H1 (cell line): ENCODE results near the gene ACY1. TPM values are rescaled to one million over a fixed set of nuclear protein-coding genes. Genes with fewer than 3 reads are reported as not detected.

Experiments
- ASH2L ChIP-seq: fragments of 200-600, 300-600 bp; sonication (generic); IDR thresholded peaks from one replicate; pipeline ENCODE4 v1.7.1; 2017; ENCODE audit warnings: low read length
- CHD7 ChIP-seq: fragments of 300-600 bp; sonication (generic); IDR thresholded peaks from 2 replicates; pipeline ENCODE4 v1.7.1; 2012; ENCODE audit warnings: low read length, moderate library complexity, mild to moderate bottlenecking, inconsistent platforms; ENCODE audit not compliant: insufficient replicate concordance
- GABPA ChIP-seq: IDR thresholded peaks from 2 replicates; pipeline ENCODE4 v1.6.1; 2011; ENCODE audit warnings: mild to moderate bottlenecking, low read length, moderate library complexity, borderline replicate concordance; ENCODE audit not compliant: insufficient read depth
- NRF1 ChIP-seq: IDR thresholded peaks from 2 replicates; pipeline ENCODE4 v1.6.1; 2011; ENCODE audit warnings: mild to moderate bottlenecking, low read depth, low read length, improper control_type of control experiment
- POLR2A ChIP-seq, 2 experiments: IDR thresholded peaks; 1 replicate in 1 of 2; 2 replicates in 1 of 2; pipeline ENCODE4 v1.6.1; 2011; ENCODE audit warnings: low read depth in 2 of 2, low read length in 2 of 2, mild to moderate bottlenecking in 2 of 2; ENCODE audit errors: control extremely low read depth in 1 of 2
- POLR2AphosphoS5 ChIP-seq: IDR thresholded peaks from 2 replicates; pipeline ENCODE4 v1.6.1; 2011; ENCODE audit warnings: low read depth, low read length
- RBBP5 ChIP-seq: IDR thresholded peaks from 2 replicates; pipeline ENCODE4 v1.7.1; 2012; ENCODE audit warnings: low read depth, mild to moderate bottlenecking, inconsistent platforms, low read length, moderate library complexity, borderline replicate concordance
- SAP30 ChIP-seq: fragments of 300-600 bp; sonication (generic); IDR thresholded peaks from 2 replicates; pipeline ENCODE4 v1.7.1; 2012; ENCODE audit warnings: low read length, moderate library complexity, mild to moderate bottlenecking, inconsistent platforms; ENCODE audit not compliant: insufficient read depth, insufficient replicate concordance
- TBP ChIP-seq: IDR thresholded peaks from 2 replicates; pipeline ENCODE4 v1.6.1; 2011; ENCODE audit warnings: low read depth, low read length, improper control_type of control experiment
- YY1 ChIP-seq: IDR thresholded peaks from 2 replicates; pipeline ENCODE4 v1.6.1; 2011; ENCODE audit warnings: low read depth, mild to moderate bottlenecking, low read length
- polyA plus RNA-seq, 7 experiments: library from polyadenylated mRNA; depleted of rRNA in 3 of 7; stranded (reverse) in 5 of 7; unstranded in 2 of 7; fragments of >200 nt in 5 of 7; fragments of 200-250 nt in 2 of 7; gene quantifications; 1 replicate in 5 of 7; 2 replicates in 1 of 7; 4 replicates in 1 of 7; pipeline versions ENCODE4 v1.2.1 to v1.2.3, GENCODE V29; 2011 to 2013; ENCODE audit warnings: missing spikeins in 2 of 7, mixed read lengths in 2 of 7
- total RNA-seq: library from RNA; stranded (reverse); fragmentation: NEBNext Ultra II Directional; extraction: Animal tissue kit (Norgen Biotek cat#: 25700); gene quantifications from 2 replicates; pipeline ENCODE4 v1.2.1, GENCODE V29; 2021

Gene ACY1
- total and polyA plus RNA-seq, 2 of the 8 experiments (the other 6 are each of a cell fraction or from before 2014, with no cell fraction given): 48.3 to 113 TPM

GRCh38 chr3:51944451-51945021 lies 38.8 kb upstream of the ACY1 start (continued):
- TF ChIP-seq CHD7 (no peak), POLR2AphosphoS5 (no peak), TBP (no peak), YY1 (no peak), SAP30 (no peak), RBBP5 (no peak), POLR2A (IDR thresholded peaks at IDR 0.05; ENCODE audit: control extremely low read depth in 1 of 2, low read depth in 2 of 2, low read length in 2 of 2) (no peak), ASH2L (no peak), NRF1 (no peak), GABPA (no peak)
- TF ChIP-seq, all 59 proteins: peak for 0
